Measurements from ENCODE around the gene SPIRE1.

The SPIRE1 gene

DNA sequence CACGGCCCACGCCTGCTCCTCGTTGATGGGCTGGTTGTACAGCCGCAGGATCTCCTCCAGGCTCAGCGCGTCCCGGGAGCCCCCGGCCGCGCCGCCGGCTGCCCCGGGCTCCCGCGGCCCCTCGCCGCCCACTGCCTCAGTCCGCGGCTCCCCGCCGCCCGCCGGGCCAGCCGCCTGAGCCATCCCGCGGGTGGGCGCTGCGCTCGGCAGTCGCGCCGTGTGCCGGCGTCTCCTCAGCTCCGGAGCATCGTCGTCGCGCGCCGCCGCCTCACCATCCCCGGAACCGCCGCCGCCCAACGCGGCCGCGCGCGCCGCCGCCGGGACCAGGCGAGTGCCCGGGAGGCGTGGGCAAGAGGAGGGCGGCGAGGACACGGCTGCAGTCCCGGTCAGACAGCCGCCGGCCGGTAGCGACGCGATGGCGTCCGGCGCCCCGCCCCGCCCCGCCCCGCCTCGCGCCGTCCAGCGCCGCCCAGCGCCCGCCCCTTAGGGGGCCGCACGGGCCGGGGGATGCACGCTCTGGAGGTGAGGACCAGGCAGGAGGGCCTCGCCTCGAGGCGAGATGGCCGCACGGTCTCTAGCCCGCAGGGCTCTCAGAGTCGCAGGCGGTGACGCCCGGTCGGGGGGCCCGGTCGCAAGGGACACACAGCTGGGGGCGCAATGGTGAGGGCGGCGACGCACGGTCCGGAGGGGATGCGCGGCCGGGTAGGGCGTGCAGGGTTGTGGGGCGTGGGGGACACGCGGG lies at the start of gene SPIRE1:
SPIRE1 (minus strand) TSS at position 424 of the 742 bp plus-strand sequence; CDS start at position 183, 241 bp downstream.
- peak; percentile 27 for DNase-seq

GRCh38 chr18:12703664-12704063 lies 45.8 kb upstream of the SPIRE1 start:
- DNase-seq: peak; percentile 36

GRCh38 chr18:12703096-12703567 lies 45.2 kb upstream of the SPIRE1 start:
- no peak for DNase-seq

DNA sequence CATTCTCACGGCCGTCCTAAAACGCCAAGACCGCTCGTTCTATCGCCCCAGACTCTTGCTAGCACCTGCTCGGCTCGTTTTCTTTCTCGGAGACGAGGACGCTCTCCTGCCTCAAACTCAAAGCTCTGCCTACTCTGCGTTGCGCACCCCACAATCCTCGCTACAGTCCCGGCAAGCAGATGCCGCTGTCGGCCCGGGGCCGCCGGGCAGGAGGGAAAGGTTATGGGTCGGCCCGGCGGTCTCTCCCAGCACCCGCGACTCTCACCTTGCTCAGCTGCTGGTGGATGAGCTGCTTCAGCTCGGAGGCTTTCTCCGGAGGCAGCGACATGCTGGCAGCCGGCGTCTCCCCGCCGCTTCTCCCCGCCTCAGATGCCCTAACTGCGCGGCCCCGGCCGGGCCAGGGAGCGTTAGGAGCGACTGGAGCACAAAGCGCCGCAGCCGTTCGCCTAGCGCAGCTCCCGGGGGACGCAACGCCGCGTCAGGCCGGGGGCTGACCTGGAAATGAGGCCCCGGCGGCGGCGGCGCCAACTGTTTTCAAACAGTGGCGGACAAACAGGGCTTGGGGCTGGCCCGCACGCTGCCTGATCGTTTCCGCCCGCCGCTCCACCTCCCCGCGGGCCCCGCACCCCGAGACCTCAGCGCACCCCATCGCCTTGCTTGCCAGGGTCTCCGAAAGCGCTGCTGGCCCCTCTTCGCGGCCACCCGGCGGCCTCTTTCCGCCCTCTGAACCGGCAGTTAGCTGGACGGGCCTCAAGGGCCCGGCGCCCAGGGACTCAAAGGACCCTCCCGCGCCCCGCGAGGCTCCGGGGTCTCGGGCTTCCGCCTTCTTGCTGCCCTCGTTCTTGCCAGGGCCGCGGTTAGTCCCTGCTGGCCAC lies 44.6 kb upstream of the SPIRE1 start, which contains the start of the genes CEP76 and PSMG2:
CEP76 (minus strand) TSS at position 503 of the 875 bp plus-strand sequence; CDS start at position 328, 175 bp downstream.
PSMG2 (plus strand) TSS at position 822 of the 875 bp plus-strand sequence. CDS start 66 bp downstream, outside the sequence.
- peak; percentile 88 for DNase-seq

DNA sequence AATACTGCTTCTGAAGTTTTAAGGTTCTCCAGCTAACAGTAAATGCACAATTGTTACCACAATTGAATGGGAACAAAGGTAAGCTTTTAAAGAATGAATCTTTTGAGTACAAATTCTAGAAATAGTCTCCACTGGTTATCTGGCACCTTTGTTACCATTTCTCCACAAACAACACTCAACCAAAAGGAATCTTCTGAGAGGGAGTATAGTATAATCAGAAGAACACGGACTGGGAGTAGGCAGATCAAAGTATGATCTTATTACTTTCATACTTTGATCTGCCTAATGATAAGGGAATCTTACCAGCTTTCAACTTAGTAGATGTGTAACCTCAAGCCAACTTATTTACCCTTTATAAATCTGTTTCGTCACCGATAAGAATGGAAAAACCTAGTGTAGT lies 43.3 kb upstream of the SPIRE1 start:
- DNase-seq: no peak

- no peak for DNase-seq
Measured at GRCh38 chr18:12699747-12700146, 41.8 kb upstream of the SPIRE1 start.

GRCh38 chr18:12694032-12694431 lies 36.1 kb upstream of the SPIRE1 start:
- no peak for DNase-seq

GRCh38 chr18:12692206-12692605 lies 34.3 kb upstream of the SPIRE1 start:
- DNase-seq: no peak

GRCh38 chr18:12689256-12689850 lies 31.4 kb upstream of the SPIRE1 start:
- DNase-seq: no peak

DNA sequence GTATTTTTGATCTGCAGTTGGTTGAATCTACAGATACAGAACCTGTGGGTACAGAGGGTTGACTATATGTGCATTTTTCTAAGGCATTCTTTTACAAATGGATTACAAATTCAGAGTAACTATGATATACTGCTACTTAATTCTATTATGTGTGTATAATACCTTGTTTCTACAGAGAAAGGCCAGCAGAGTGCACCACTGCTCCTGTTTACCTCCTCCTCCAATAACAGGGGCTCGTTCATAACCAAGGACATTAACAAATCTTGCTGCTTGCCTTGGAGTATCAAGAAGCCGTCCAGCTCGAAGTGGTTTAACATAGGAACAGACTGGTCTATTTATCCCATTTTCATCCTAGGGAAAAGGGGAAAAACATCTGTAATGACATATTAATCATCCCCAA lies 28.2 kb upstream of the SPIRE1 start:
- peak; percentile 32 for DNase-seq

GRCh38 chr18:12679183-12679786 lies 21.4 kb upstream of the SPIRE1 start:
- DNase-seq: peak; percentile 38

DNA sequence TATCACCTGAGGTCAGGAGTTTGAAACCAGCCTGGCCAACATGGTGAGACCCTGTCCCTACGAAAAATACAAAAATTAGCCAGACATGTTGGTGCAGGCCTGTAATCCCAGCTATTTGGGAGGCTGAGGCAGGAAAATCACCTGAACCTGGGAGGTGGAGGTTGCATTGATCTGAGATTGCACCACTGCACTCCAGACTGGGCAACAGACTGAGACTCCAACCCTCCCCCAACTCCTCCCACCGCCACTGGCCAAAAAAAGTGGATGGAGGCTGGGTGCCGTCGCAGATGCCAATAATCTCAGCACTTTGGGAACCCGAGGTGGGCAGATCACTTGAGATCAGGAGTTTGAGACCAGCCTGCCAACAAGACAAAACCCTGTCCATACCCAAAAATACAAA lies 10.1 kb upstream of the SPIRE1 start:
- DNase-seq: no peak

DNA sequence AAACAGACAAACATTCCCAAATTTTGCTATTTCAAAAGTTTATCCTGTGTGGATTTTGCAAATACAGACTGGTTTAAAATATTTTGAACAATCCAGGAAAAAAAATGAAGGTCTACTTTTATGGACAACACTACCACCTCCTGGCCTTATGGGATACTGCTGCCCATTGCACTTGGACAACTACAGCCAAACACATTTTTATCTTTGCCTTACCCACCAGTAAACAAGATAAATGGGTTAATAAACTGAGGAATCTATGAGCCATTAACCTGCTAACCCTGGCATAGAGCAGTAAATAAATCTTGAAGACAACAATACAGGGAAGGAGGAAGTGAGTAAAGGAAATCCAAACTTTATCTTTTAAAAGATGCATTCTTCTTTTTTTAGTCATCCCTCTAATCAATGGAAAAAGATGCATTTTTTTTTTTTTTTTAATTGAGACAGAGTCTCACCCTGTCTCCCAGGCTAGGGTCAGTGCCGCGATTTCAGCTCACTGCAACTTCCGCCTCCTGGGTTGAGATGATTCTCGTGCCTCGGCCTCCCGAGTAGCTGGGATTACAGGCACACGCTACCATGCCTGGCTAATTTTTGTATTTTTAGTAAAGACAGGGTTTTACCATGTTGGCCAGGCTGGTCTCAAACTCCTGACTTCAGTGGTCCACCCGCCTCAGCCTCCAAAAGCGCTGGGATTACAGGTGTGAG lies 2.1 kb upstream of the SPIRE1 start:
- DNase-seq: peak; percentile 71

DNA sequence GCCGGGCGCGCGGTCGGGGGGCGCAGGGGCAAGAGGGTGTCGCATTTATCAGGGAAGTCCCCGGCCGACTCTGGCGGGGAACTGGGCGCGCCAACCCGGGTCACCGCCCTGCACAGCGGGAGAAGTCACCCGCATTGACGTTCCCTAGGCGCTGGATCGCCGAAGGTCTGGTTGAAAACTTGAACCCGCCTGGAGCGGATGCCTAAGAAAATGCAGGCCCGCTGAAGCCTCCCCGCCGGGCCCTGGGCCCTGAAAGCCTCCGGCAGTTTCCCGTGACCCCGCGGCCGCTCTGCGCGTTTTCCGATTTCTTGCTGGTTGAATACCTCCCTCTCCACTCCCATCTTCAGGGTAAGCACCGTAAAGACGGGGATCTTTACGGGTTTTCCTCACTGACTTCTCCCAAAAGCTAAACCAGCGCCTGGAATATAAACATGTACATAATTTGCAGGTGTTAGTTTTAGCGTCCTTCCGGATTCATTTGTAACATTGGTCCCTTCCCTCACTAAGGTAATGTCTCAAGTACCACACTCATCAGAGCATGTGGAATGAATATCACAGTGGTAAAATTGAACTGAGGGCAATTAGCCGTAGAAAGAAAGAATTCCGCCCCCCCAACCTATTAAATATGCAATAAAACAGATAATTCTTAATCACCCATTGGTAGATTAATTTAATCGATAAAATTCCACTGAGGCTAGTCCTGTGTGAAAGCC lies 675 bp upstream of the SPIRE1 start:
- peak; percentile 33 for DNase-seq

- DNase-seq: peak; percentile 27
Measured at GRCh38 chr18:12656938-12657683, 796 bp downstream of the SPIRE1 start.

DNA sequence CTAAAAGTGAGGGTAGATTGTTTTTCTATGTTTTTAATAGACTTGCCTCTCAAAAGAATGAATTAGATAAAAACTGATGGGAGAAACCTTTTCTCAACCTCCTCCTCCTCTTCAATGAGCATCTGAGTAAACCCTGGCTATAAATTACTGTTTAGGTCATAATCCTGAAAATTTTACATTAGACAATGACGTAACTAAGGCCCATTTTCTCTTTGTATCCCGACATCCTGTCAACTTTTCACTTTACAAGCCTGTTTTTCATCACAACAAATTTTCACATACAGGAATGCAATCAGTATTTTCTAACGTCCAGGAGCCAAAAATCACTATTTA lies 1.3 kb downstream of the SPIRE1 start:
- DNase-seq: peak; percentile 31

DNA sequence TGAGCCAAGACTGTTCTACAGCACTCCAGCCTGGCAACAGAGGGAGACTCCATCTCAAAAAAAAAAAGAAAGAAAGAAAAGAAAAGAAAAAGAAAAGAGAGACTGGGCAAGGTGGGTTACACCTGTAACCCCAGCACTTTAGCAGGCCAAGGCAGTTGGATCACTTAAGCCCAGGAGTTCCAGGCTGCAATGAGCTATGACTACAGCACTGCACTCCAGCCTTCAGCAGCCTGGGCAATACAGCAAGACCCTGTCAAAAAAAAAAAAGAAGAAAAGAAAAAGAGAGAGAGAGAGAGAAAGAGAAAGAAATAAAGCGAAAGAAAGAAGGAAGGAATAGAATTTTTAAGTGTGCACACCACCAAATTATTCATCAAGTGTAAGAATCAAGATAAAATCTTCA lies 2.9 kb downstream of the SPIRE1 start:
- no peak for DNase-seq

GRCh38 chr18:12652861-12653401 lies 5.0 kb downstream of the SPIRE1 start:
- DNase-seq: no peak

DNA sequence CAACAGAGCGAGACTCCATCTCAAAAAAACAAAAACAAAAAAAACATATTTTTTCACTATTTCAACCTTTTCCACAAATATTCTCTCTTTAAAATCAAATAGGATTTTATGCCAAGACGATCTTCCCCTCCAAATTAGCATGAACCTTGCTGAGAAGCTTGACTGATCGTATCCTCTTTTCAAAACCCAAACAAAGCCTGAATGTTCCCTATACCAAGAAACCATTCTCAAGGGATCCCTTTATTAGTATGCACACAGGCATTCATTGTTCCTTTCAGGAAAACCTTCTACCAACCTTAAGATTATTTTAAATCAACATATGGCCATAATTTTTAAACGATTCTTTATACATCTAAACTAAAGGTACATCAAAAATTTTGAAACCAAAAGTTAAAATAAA lies 6.3 kb downstream of the SPIRE1 start:
- DNase-seq: no peak

DNA sequence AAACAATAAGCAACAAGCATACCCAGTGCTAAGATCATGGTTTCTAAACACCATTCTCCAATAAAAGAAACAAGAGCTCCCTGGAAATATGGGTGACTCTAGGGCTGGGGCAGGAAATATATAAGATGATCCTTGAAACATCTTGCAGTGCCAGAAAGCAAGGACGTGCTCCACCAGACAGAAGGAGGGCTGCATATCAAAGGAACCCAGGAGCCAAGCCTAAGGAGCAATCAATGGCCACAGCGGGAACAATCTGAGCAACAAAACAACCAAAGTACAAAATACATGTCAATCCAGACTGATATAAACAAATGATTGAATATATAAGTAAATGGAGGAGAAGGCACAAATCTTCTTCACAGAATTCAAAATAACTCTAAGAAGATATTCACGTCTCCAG lies 10.1 kb downstream of the SPIRE1 start:
- DNase-seq: no peak
